Amniotic stem cell (primary cell): ENCODE measurements around the gene CDK5R2.

Experiments used
- DNase-seq: peaks from one replicate; lab custom pipeline; 2025; lab: John Stamatoyannopoulos, UW

The CDK5R2 gene

GRCh38 chr2:219003979-219004378 is 44.5 kb downstream of the CDK5R2 start:
- DNase-seq: no peak

GRCh38 chr2:219009294-219009693 is 49.8 kb downstream of the CDK5R2 start:
- no peak for DNase-seq

GRCh38 chr2:219010162-219010756 is 50.8 kb downstream of the CDK5R2 start:
- DNase-seq: no peak

- no peak for DNase-seq
Measured at GRCh38 chr2:219010873-219011272, 51.4 kb downstream of the CDK5R2 start.
